HG03159 (cell line): ENCODE data around the gene CDK5RAP3.
"Not testable (repeated sequence)": the region's sequence is repeated elsewhere in the genome, so short reads cannot be mapped to it uniquely, and the experiment has no call there.

Experiments
- ATAC-seq: cut with Tn5 transposase; IDR thresholded peaks from one replicate; pipeline ENCODE4 v1.9.1; 2021; ENCODE audit warnings: mild to moderate bottlenecking, moderate library complexity; ENCODE audit not compliant: unreplicated experiment

CDK5RAP3 gene

DNA sequence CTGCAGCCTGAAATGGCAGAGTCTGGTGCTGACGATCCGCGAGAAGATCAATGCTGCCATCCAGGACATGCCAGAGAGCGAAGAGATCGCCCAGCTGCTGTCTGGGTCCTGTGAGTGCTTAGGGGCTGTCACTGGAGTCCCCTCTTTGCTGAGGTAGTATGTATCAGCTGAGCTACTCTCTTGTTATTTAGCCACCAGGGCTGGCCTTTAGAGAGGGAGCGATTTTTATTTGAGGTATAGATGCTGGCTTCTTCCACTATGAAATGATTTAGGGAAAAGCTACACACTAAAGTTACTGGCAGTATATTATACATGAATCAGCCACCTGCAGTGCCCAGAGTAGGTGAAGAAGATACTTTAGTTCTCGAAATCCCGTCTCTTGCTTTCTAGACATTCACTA lies 2.6 kb downstream of the CDK5RAP3 start:
- no peak for ATAC-seq

DNA sequence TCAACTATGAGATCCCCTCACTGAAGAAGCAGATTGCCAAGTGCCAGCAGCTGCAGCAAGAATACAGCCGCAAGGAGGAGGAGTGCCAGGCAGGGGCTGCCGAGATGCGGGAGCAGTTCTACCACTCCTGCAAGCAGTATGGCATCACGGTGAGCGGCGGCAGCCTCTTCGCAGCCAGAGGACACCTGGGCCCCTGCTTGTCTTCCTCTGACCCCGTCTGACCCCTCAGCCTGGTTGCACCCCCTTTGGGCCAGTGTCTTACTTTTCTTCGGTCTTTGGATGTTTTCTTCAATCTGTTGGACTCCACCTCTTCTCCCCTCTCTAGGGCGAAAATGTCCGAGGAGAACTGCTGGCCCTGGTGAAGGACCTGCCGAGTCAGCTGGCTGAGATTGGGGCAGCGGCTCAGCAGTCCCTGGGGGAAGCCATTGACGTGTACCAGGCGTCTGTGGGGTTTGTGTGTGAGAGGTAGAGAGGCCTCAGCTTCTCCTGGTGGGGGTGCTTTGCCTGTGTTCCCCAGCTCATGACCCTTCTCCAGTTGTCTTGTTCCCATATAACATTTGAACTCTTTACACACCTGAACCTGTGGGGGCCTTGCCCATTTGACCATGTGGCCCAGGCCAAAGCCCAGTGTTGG lies 4.4 kb downstream of the CDK5RAP3 start:
- ATAC-seq = no peak

DNA sequence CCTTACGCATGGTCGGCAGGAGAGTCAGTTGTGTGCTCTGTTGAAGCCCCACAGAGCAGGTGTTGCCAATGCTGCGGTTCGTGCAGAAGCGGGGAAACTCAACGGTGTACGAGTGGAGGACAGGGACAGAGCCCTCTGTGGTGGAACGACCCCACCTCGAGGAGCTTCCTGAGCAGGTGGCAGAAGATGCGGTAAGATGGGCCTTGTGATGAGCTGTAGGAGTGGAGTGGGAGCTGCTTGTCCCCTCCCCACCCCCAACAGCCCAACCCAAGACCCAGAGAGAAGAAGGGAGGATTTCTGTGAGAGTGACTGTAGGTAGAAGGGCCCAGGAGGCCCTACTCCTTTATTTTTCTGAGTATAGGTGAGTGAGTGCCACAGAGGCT lies 4.9 kb downstream of the CDK5RAP3 start:
- no peak for ATAC-seq

DNA sequence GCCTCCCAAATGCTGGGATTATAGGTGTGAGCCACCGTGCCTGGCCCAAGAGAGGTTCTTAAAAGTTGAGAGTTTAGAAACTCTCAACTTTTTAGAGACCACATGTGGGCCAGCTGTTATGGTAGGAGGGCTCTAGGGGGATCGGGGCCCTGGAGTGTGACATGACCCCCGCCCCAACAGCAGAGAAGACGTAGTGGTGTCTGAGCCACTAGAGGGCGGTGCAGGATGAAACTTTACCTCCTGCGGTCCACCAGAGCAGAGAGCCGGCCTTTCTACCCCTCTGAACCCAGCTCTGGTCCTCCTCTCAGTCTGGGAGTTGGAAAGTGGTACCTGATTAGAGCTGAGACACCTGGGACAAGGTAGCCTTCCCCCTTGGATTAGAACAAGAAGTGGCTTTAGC lies 7.4 kb downstream of the CDK5RAP3 start:
- ATAC-seq = no peak

DNA sequence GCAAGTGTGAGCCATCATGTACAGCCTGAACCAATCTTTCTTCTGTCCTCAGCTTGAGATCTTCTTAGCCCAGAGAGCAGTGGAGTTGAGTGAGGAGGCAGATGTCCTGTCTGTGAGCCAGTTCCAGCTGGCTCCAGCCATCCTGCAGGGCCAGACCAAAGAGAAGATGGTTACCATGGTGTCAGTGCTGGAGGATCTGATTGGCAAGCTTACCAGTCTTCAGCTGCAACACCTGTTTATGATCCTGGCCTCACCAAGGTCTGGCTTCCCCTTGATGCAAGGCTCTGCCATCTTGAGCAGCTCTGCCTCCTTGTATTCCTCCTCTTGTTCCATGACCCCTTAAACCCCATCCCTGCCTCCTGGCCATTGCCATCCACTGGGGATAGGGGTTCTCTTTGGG lies 9.6 kb downstream of the CDK5RAP3 start:
- ATAC-seq = no peak

DNA sequence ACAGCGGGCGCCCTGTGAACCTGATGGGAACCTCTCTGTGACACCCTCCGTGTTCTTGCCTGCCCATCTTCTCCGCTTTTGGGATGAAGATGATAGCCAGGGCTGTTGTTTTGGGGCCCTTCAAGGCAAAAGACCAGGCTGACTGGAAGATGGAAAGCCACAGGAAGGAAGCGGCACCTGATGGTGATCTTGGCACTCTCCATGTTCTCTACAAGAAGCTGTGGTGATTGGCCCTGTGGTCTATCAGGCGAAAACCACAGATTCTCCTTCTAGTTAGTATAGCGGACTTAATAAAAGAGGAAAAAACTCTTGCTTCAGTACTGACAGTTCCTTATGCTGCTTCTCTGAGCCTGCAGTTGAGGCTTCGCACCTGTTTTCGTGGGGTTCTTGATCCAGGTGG lies 10.5 kb downstream of the CDK5RAP3 start:
- ATAC-seq = no peak

DNA sequence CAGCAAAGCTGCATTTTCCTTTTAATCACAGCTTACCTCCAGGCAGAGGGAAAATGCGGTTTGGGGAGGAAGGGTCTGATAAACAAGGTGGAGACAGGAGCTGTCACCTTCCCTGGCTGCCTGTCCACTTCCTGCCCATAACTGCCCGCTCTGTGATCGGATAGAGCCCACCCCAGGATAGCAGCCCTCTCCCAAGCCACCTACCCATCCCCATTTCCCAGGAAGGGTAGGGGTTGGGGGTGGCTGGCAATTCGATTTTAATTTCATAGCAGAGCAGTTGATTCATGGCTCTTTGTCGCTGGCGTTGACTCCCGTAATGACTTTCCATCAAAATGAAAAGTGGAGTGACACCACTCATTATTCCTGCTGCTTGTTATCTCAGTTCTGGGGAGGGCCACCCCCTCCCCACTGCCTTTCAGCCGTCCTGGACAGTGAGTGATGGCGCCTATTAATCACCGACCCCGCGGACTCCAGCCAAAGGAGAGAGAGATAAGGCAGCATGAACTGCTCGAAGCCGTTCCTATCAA lies 11.2 kb downstream of the CDK5RAP3 start:
- ATAC-seq = no peak

DNA sequence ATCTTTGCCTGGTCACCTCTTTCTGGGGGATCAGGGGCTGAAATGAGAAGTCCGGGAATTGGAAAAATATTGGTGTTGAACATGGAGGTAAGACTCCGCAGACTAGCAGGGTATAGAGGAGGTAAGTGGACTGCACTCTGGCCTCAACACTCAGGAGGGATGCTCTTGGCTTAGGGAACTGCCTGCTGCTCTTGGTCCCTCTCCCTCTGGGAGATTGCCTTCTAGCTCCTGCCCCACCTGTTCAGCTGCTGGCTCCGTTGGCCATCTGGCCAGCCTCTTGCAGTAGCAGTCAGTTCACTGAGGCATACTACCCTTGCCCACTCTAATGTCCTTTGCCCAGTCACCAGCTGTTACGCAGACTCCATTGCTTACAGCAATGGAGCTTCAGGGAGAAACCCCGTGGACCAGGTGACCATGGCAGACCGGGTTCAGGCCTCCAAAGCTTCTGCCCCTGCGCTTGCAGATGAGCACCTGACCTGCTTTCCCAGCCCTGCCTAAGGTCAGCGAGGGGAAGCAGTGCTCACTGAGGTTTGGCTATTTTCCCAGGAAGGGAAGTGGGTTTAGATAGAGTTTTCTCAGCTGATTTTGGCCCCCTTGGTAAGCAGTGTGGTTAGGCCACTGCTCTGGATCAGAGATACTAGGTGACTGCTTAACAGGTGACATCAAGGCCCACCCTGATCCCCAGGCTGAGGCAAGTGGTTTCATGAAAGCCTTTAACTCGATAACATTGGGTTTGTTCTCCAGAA lies 11.9 kb downstream of the CDK5RAP3 start:
- no peak for ATAC-seq

DNA sequence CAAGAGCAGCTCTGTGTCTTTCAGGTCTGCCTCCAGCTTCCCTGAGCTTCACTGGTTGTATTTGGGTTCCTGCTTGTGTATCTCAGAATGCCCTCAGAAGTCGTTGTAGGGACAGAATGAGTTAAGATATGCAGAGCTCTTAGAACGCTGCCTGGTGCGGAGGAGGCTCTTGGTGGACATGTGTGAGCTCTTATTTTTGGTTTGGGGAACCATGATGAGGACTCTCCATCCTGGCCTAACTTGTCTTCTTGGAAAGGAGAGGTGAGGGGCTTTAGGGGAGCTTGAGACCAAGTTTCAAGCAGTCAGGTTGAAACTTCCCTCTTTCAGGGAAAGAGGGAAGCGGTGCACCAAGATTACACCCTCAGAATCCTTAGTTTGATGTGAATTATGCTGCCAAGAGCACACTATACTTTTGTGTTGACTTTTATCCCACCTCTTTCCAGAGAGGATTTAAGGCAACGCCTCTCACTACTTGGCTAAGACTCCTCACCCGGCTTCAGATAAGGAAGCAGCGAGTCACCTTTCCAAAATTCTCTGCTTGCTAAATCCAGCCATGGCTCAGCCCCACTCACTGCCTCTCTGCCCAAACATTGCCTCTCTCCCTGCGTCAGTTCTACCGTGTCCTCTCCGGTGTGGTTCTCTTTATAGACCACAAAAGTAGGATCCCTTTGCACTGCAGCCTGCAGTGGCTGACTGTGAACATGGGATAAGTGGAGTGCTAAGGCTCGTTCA lies 12.7 kb downstream of the CDK5RAP3 start:
- no peak for ATAC-seq

DNA sequence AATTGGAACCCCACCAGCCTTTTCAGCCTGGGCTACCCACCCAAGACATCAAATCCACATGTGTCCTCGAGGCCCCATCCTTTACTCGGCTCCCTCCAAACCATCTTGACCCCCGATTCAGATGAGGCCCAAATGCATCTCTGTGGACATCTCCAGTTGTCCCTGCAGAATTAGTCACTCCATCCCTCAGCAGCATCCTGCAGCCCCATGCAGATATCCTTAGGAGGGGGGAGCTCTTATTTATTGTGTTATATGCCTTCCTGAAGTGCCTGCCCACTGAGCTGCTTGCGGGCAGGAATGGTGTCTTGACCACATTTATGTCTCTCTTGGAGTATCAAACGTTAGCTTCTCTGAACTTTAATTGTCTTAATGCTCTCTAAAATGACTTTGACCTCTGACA lies 15.6 kb downstream of the CDK5RAP3 start:
- ATAC-seq = no peak

DNA sequence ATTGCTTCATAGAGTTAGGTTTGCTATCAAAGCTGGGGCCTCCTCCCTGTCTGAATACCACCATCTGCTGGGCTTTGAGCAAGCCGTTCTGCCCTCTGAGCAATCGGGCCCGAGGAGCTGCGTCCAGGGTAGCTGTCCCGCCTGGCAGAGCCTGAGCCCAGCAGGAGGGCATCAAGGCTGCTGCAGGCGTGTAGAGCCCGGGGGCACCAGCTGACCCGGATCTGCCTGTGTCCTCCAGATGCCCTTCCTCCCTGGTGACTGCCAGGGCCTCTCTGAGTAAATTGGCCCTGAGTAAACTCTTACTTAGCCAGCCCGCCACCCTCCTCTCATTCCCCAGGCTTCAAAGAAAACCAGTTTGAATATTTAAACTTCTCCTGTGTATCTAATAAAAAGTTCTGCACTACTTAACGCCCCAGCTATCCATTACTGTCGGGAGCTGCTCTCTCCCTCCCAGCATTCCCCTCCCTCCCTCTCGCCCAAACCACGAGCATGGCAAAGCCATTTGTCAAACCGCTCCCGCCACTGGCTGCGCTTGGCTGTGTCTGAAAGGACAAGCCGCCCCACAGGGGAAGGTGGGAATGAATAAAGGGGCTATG lies 16.4 kb downstream of the CDK5RAP3 start:
- no peak for ATAC-seq

DNA sequence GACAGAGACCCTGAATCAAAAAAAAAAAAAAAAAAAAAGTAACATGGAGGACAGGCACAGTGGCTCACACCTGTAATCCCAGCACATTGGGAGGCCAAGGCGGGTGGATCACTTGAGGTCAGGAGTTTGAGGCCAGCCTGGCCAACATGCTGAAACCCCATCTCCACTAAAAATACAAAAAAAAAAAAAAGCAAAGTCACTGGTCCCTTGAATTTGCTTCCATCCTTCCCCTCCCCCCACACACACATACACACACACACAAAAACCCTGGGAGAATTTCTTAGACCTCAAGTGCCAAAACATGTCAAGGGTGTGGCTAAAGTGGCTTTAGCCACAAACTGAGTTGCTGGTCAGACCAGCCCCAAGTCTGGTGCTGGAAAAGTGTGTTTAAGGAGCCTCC lies 17.5 kb downstream of the CDK5RAP3 start:
- not testable (repeated sequence) for ATAC-seq

DNA sequence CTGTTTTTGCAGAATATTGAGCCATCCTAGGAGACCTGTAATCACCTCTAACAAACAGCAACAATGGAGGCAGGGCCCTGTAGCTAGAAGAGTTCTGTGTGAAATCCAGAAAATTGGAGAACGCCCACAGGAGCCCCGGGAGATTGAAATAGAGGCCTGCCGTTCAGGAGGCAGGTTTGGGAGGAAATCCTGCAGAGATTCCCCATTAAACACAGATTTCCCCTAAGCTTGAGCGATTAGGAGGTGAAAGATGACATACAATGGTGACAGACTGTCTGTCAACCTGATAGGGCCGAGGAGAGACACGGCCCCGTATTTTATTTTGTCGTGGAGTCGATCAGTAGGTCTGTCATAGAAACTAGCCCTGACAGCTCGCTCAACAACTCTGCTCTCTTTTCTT lies 18.2 kb downstream of the CDK5RAP3 start:
- no peak for ATAC-seq

DNA sequence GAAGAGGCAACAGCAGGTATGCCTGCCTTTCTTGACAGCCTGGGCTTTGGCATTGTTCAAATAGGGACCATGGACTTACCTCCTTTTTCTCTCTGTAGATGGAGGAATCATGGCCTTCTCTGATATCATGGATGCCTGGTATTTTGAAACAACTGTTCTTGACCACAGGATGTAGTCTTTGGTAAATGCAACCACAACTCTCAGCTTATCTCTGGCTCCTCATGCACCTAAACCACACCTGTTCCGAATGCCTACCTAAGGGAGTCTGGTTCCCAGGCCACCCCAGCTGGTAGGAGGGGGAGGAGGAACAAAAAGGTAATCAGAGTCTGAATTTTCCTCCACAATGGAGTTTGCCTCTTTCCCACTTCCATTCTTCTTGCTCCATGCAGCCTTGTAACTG lies 18.8 kb downstream of the CDK5RAP3 start:
- ATAC-seq = no peak

DNA sequence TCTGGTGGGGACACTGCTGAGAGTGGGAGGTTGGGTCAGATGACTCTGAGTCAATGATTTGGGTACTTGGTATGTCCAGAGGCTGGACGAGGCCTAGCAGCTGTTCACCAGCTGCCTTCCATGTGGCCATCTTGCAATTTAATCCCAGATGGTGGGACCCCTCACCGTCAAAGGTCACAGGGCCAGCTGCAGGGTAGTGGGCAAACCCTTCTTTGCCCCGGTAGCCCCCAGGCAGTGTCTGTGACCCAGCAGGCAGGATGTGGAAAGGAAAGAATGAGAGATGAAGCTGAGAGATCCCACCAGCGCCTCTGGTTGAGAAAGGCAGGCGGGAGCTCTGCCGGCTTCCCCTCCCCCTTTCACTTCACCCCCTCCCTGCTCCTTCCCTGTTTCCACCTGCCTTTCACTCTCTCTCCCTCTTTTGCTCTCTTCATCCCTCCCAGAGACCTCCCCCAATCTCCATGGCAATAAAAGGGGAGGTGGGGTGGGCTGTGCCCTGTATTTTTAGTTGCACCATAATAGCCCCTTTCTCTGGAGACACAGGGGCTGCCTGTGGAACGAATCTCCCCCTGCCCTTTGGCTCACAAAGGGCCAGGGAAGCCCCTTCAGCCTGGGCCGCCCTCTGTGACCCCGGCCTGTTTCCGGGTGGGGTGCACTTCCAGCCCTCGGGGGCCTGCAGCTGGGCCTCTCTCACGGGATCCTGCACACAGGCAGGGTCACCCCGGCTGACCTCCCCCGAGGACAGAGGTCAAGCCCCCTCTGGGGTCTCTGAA lies 20.2 kb downstream of the CDK5RAP3 start:
- ATAC-seq = no peak

DNA sequence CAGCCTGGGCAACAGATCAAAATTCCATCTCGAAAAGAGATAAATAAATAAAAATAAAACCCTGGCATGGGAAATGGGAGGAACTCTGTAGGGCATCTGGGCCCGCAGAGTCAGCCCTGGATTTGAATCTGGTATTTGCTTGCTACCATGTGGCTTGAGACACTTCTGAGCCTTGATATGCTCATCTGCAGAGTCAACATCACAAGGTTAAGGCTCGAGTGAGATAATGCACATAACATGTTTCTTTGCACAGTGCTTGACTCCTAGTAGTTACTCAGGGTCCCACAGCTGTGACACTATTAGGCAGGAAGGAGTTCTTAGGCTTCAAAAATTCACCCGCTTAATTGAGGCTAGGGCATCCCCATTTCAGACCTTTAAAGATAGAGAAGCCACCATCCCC lies 21.3 kb downstream of the CDK5RAP3 start:
- no peak for ATAC-seq

DNA sequence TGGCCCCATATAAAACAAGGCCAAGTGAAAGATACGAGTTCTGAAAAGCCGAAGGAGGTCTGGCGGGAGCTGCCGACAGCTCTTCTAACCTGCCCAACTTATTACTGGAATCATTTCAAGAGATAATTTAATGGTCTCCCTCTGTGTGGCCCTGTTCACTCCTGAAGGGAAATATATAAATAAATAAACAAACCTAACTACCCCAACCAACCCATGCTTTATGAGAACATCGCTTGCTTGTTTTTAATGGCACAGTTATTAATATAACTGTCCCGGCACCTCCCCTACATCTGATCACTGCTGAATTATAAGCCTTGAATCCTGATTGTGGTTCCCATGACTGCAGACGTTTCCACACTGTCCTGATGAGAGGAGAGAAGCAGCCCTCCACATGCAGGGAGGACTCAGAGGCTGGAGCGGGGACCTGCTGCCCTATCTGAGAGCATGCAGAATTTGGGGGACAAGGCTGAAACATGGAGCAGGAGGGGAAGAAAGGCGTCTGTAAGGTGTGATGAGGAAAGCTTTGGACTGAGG lies 22.2 kb downstream of the CDK5RAP3 start:
- ATAC-seq = no peak

DNA sequence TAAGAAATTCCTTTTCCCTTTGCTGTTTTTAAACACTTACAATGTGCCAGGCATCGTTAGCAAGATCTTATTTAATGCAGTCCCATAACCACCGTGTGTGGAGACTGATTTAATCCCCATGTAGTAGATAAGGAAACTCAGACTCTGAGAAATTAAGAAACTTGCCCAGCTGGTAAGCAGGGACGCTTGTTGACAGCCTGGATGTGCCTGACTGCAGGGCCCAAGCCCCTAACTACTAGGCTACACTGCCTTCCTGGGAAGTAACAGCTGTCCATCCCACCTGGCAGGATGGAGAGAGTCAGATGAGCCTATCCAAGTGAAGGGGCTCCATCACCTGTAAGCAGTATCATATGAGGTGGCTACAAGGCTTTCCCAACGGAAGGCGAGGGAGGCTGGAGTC lies 23.1 kb downstream of the CDK5RAP3 start:
- ATAC-seq = no peak

DNA sequence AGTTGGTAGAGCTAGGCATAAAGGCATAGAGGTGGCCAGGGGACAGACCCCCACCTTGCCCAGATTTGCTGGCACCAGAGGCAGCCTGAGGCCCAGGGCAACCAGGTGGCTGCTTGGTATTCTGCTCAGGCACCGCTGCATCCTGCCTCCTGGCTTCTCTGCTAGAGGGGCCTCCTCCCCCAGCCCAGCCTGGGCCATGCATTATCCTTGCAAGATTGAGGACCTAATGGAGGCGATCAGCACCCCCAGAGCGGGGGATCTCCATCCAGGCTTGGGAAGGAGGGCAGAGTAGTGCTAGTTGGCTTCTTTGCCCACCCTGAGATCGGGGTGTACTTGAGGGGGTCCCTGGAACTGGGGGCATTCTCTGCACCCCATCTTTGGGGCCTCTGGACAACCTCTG lies 23.8 kb downstream of the CDK5RAP3 start:
- ATAC-seq = no peak

DNA sequence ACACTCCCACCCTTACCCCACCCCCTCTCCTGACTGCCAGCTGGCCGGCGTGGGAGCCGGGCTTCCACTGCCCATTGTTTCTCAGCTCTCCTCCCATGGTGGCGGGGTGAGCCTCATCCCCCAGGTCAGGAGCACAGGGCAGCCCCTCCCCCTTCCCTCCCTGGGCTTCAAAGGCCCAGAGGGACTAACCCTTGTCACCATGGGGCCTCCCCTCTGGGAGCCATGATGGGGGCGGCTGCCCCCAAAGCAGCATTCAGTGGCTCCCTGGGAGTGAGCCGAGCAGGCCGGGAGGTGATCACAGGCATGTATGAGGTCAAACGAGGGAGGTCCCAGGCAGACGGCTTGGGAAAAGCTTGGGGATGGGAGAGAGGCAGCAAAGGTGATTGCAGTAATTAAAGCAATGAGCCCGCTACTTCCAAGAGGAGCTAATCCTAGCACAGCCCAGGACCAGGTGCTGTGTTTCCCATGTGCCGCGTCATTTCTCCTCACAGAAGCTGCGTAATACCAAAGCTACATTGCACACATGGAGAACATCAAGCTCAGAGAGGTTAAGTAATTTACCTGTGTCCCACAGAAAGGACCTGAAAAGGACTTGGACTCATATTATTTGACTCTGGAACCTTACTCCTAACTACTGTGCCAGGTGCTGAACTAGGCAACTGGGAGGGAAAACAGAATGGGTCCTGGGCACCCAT lies 24.5 kb downstream of the CDK5RAP3 start:
- ATAC-seq = no peak
